ENCODE measurements around the gene ZNF569. TPM values are rescaled to one million over a fixed set of nuclear protein-coding genes. Genes with fewer than 3 reads are reported as not detected.

The ZNF569 gene
- total and polyA plus RNA-seq, 2 of the 8 experiments (the other 6 are each of a cell fraction or from before 2014, with no cell fraction given): 2.4 to 10.5 TPM

- TF ChIP-seq CBX8 (IDR thresholded peaks at IDR 0.05; ENCODE audit: borderline replicate concordance, low read depth, low read length) (no peak), POLR2A (IDR thresholded peaks at IDR 0.05; ENCODE audit: control extremely low read depth in 1 of 2, low read depth in 2 of 2, low read length in 2 of 2) (peak; percentile 76 to 85), EP300 (IDR thresholded peaks at IDR 0.05; ENCODE audit: borderline replicate concordance in 1 of 2, low read depth in 2 of 2, low read length in 2 of 2) (no peak), RNF2 (IDR thresholded peaks at IDR 0.05; ENCODE audit: borderline replicate concordance, low read depth, low read length, missing control alignments, poor library complexity, severe bottlenecking) (no peak)
Measured at GRCh38 chr19:37506387-37507166, 39.3 kb upstream of the ZNF569 start, which contains the start of gene ZNF793 (continued).

Data from H1 (cell line).